Osteoblast (primary cell): Measurements from ENCODE around the gene VPS18. TPM values are rescaled to one million over a fixed set of nuclear protein-coding genes. Genes with fewer than 3 reads are reported as not detected.

Experiments
- DNase-seq: peaks from one replicate; pipeline ENCODE4 v3.0.0; 2011; ENCODE audit warnings: low spot score, mixed read lengths; ENCODE audit not compliant: insufficient read length; ENCODE audit errors: missing footprints
- H2AFZ ChIP-seq: 2 replicates; pipeline ENCODE4 v1.6.0; 2011; ENCODE audit warnings: mild to moderate bottlenecking, low read length
- H3K27ac ChIP-seq: 2 replicates; pipeline ENCODE4 v1.5.1; 2011; ENCODE audit warnings: mild to moderate bottlenecking, low read depth, low read length, moderate library complexity
- H3K27me3 ChIP-seq: 2 replicates; pipeline ENCODE4 v1.6.0; 2012; ENCODE audit warnings: mild to moderate bottlenecking, control low read depth, inconsistent platforms, low read length, moderate library complexity; ENCODE audit not compliant: insufficient read depth
- H3K36me3 ChIP-seq: 2 replicates; pipeline ENCODE4 v1.5.1; 2011; ENCODE audit warnings: mild to moderate bottlenecking, low read length, control low read depth, moderate library complexity; ENCODE audit not compliant: insufficient read depth
- H3K4me1 ChIP-seq: 2 replicates; pipeline ENCODE4 v1.5.1; 2011; ENCODE audit warnings: mild to moderate bottlenecking, low read length, control low read depth, moderate library complexity; ENCODE audit not compliant: insufficient read depth
- H3K4me2 ChIP-seq: 2 replicates; pipeline ENCODE4 v1.6.0; 2011; ENCODE audit warnings: mild to moderate bottlenecking, low read length; ENCODE audit not compliant: insufficient read depth
- H3K4me3 ChIP-seq: fragments of 200-600 bp; sonication (generic); 3 replicates; pipeline ENCODE4 v1.5.1; 2012; ENCODE audit warnings: mild to moderate bottlenecking, low read length, inconsistent platforms; ENCODE audit not compliant: insufficient read depth
- H3K79me2 ChIP-seq: 2 replicates; pipeline ENCODE4 v1.6.0; 2012; ENCODE audit warnings: mild to moderate bottlenecking, low read length, control low read depth, inconsistent platforms; ENCODE audit not compliant: insufficient read depth
- H3K9me3 ChIP-seq: 2 replicates; pipeline ENCODE4 v1.5.1; 2011; ENCODE audit warnings: low read depth, low read length, control low read depth
- H4K20me1 ChIP-seq: 2 replicates; pipeline ENCODE4 v1.6.0; 2012; ENCODE audit warnings: mild to moderate bottlenecking, low read length, control low read depth; ENCODE audit not compliant: insufficient read depth
- CTCF ChIP-seq: IDR thresholded peaks from 2 replicates; pipeline ENCODE4 v1.5.1; 2011; ENCODE audit warnings: mild to moderate bottlenecking, low read depth, low read length, moderate library complexity; ENCODE audit errors: extremely low read depth
- total RNA-seq: library from RNA; depleted of rRNA; stranded (reverse); fragments of >200 nt; gene quantifications from 2 replicates; pipeline ENCODE4 v1.2.3, GENCODE V29; 2012

VPS18 gene
- total RNA-seq, 1 donor: 60.8 TPM

GRCh38 chr15:40863660-40864270, 30.5 kb upstream of the VPS18 start:
- Histone ChIP-seq H4K20me1 (no peaks in the 10 kb centered on the region), H3K27me3 (peaks cover 3% of the 10 kb centered on the region), H2AFZ (no peak overlapping the region), H3K27ac (no peak overlapping the region), H3K9me3 (no peaks in the 10 kb centered on the region), H3K36me3 (no peaks in the 10 kb centered on the region), H3K79me2 (no peaks in the 10 kb centered on the region), H3K4me2 (no peak overlapping the region), H3K4me1 (no peaks in the 10 kb centered on the region), H3K4me3 (no peak overlapping the region)
- no peak for DNase-seq
- no peak for TF ChIP-seq CTCF

- Histone ChIP-seq H3K79me2 (no peaks in the 10 kb centered on the region), H4K20me1 (no peaks in the 10 kb centered on the region), H3K27ac (no peak overlapping the region), H3K36me3 (no peaks in the 10 kb centered on the region), H3K9me3 (no peaks in the 10 kb centered on the region), H3K27me3 (peaks cover 11% of the 10 kb centered on the region), H3K4me1 (no peaks in the 10 kb centered on the region), H2AFZ (no peak overlapping the region), H3K4me3 (no peak overlapping the region), H3K4me2 (no peak overlapping the region)
- DNase-seq: no peak
- TF ChIP-seq CTCF: no peak
Measured at GRCh38 chr15:40867199-40867598, 27.1 kb upstream of the VPS18 start.

GRCh38 chr15:40869686-40870085, 24.6 kb upstream of the VPS18 start:
- Histone ChIP-seq H3K36me3 (no peaks in the 10 kb centered on the region), H3K79me2 (no peaks in the 10 kb centered on the region), H2AFZ (no peak overlapping the region), H3K27me3 (peaks cover 24% of the 10 kb centered on the region), H3K9me3 (no peaks in the 10 kb centered on the region), H3K4me3 (no peak overlapping the region), H3K4me2 (no peak overlapping the region), H3K4me1 (peaks cover 4% of the 10 kb centered on the region), H3K27ac (no peak overlapping the region), H4K20me1 (no peaks in the 10 kb centered on the region)
- DNase-seq: no peak
- TF ChIP-seq CTCF: no peak

- no peaks in the 10 kb centered on the region for H3K9me3 ChIP-seq
- H3K79me2 ChIP-seq: no peaks in the 10 kb centered on the region
- DNase-seq: no peak
- peaks cover 4% of the 10 kb centered on the region for H3K4me1 ChIP-seq
- TF ChIP-seq CTCF: no peak
- H3K36me3 ChIP-seq: no peaks in the 10 kb centered on the region
- no peak overlapping the region for H3K4me3 ChIP-seq
- H3K27ac ChIP-seq: no peak overlapping the region
- no peak overlapping the region for H2AFZ ChIP-seq
- no peaks in the 10 kb centered on the region for H4K20me1 ChIP-seq
- H3K27me3 ChIP-seq: peaks cover 26% of the 10 kb centered on the region
- no peak overlapping the region for H3K4me2 ChIP-seq
Measured at GRCh38 chr15:40870716-40871115, 23.5 kb upstream of the VPS18 start.
